Tibial artery (tissue), 4 donors: ENCODE data around the gene GABARAPL2.
A peak's percentile ranks its signal among the peaks of the same experiment; 100 is the strongest.

ENCODE experiments used
- DNase-seq, 2 donors: peaks; one replicate each; pipeline ENCODE4 v3.0.0-alpha.2; 2019
- H3K27ac ChIP-seq, 2 donors: fragments of 200-600 bp; sonication (generic) in 1 of 2; 1 replicate in 1 of 2; 2 replicates in 1 of 2; pipeline ENCODE4 v1.5.1; 2018 to 2019; ENCODE audit warnings: mild to moderate bottlenecking in 1 of 2
- H3K27me3 ChIP-seq, 2 donors: fragments of 200-600 bp; sonication (generic) in 1 of 2; one replicate each; pipeline versions ENCODE4 v1.5.1 to v1.6.0; 2016 to 2019
- H3K36me3 ChIP-seq, 3 donors: fragments of 200-600 bp; sonication (generic) in 2 of 3; one replicate each; pipeline ENCODE4 v1.5.1; 2016 to 2019; ENCODE audit warnings: mild to moderate bottlenecking in 2 of 3
- H3K4me1 ChIP-seq, 4 donors: fragments of 200-600 bp; sonication (generic) in 2 of 4; 1 replicate in 3 of 4; 2 replicates in 1 of 4; pipeline ENCODE4 v1.5.1; 2016 to 2019
- H3K4me3 ChIP-seq, 2 donors: fragments of 200-600 bp; sonication (generic) in 1 of 2; 1 replicate in 1 of 2; 2 replicates in 1 of 2; pipeline ENCODE4 v1.5.1; 2018 to 2019; ENCODE audit warnings: mild to moderate bottlenecking in 2 of 2
- H3K9me3 ChIP-seq, 3 donors: fragments of 200-600 bp; sonication (generic) in 1 of 3; one replicate each; pipeline ENCODE4 v1.5.1; 2016 to 2019
- intact Hi-C: fragments of 100-400 bp; cut with DNase I; formaldehyde crosslinking; loops from one replicate; pipeline ENCODE4 v1.15.0; 2023; ENCODE audit warnings: low total_unique reads
- TF ChIP-seq, protein P1 (sequence below), 2 experiments: fragments of 200-600 bp in 1 of 2; fragments of 450-650 bp in 1 of 2; IDR thresholded peaks; one replicate each; pipeline ENCODE4 v1.5.1; 2017 to 2019; ENCODE audit warnings: antibody characterized with exemption in 2 of 2, mild to moderate bottlenecking in 1 of 2, moderate library complexity in 1 of 2

GABARAPL2 gene

GRCh38 chr16:75529959-75530358 lies 36.2 kb upstream of the GABARAPL2 start:
- no peaks in the 10 kb centered on the region for H3K36me3 ChIP-seq
- no peak overlapping the region for H3K4me3 ChIP-seq
- TF ChIP-seq, protein P1, sequence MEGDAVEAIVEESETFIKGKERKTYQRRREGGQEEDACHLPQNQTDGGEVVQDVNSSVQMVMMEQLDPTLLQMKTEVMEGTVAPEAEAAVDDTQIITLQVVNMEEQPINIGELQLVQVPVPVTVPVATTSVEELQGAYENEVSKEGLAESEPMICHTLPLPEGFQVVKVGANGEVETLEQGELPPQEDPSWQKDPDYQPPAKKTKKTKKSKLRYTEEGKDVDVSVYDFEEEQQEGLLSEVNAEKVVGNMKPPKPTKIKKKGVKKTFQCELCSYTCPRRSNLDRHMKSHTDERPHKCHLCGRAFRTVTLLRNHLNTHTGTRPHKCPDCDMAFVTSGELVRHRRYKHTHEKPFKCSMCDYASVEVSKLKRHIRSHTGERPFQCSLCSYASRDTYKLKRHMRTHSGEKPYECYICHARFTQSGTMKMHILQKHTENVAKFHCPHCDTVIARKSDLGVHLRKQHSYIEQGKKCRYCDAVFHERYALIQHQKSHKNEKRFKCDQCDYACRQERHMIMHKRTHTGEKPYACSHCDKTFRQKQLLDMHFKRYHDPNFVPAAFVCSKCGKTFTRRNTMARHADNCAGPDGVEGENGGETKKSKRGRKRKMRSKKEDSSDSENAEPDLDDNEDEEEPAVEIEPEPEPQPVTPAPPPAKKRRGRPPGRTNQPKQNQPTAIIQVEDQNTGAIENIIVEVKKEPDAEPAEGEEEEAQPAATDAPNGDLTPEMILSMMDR (IDR thresholded peaks at IDR 0.05), result no peak
- peaks cover 0 to 4% (median 0%) of the 10 kb centered on the region in 4 donors for H3K4me1 ChIP-seq
- no peaks in the 10 kb centered on the region for H3K9me3 ChIP-seq
- DNase-seq, result no peak
- H3K27me3 ChIP-seq, result no peaks in the 10 kb centered on the region
- H3K27ac ChIP-seq, result no peak overlapping the region
- intact Hi-C loops, result no loop called here

DNA sequence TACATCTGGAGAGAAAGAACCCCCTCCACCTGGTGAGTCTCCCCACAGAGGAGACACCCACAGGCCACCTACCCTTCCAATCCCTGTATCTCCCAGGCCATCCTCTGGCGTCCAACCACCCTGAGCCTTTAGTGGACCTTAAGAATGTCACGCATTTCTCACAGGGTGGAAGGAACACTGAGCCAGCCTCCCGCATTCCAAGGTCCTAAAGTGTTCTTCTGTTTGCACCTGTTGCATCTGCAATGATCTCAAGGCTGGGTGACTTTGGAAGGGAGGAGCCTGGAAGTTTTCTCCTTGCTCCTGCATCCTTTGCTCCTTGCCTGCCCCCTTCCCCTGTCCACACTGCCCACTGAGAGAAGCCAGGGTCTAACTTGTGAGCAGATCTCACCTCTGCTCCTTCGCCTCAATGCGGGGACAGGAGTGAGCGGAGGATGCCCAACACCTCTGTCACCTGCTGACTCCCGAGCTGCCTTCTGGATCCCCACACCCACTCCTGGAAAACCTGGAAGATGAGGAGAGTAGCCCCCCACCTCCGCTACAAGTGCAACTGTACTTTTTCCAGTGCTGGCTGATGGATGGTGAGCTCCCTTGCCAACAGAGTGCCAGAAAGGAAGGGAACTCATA lies 33.9 kb upstream of the GABARAPL2 start:
- no peak overlapping the region for H3K27ac ChIP-seq
- H3K4me1 ChIP-seq, result peaks cover 0 to 9% (median 0%) of the 10 kb centered on the region in 4 donors
- intact Hi-C loops, result no loop called here
- no peaks in the 10 kb centered on the region for H3K36me3 ChIP-seq
- DNase-seq, result no peak
- H3K4me3 ChIP-seq, result no peak overlapping the region
- H3K27me3 ChIP-seq, result no peaks in the 10 kb centered on the region
- TF ChIP-seq, protein P1 (IDR thresholded peaks at IDR 0.05), result no peak
- no peaks in the 10 kb centered on the region for H3K9me3 ChIP-seq

GRCh38 chr16:75532791-75533190 lies 33.4 kb upstream of the GABARAPL2 start:
- H3K36me3 ChIP-seq, result no peaks in the 10 kb centered on the region
- peak in 1 of 2 donors; percentile 19 for DNase-seq
- H3K27me3 ChIP-seq, result no peaks in the 10 kb centered on the region
- no peaks in the 10 kb centered on the region for H3K9me3 ChIP-seq
- intact Hi-C loops, result no loop called here
- TF ChIP-seq, protein P1 (IDR thresholded peaks at IDR 0.05), result no peak
- H3K27ac ChIP-seq, result no peak overlapping the region
- H3K4me1 ChIP-seq, result peaks cover 0 to 9% (median 0%) of the 10 kb centered on the region in 4 donors
- no peak overlapping the region for H3K4me3 ChIP-seq

DNA sequence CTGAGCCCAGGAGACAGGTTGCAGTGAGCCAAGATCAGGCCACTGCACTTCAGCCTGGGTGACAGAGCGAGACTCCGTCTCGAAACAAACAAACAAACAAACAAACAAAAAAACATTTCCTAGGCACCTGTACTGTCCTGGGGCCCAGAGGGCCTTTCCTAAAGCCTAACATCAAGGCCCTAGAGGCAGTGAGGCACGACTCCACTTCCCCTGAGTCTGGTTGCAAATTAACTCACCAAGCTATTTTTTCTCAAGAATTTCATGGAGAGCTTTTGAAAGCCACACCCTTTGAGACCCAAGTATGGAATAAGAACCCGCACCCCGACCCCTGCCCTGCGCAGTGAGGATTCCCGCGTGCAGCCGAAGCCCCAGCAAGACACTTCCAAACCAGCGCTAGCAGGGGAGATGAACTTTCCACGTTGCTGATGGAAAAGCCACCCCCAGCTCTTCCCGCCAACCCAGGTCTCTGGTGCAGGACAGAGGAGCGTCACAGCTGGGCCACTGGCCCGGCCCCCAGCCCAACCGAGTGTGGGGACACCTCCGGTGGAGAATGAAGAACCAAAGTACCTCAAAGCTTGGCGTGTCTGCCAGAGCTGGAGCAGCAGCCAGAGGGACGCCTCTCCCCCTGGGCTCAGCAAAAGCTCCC lies 31.5 kb upstream of the GABARAPL2 start:
- H3K4me3 ChIP-seq, result no peak overlapping the region
- H3K36me3 ChIP-seq, result no peaks in the 10 kb centered on the region
- no peaks in the 10 kb centered on the region for H3K9me3 ChIP-seq
- H3K4me1 ChIP-seq, result peaks cover 0 to 14% (median 2%) of the 10 kb centered on the region in 4 donors
- H3K27ac ChIP-seq, result no peak overlapping the region
- TF ChIP-seq, protein P1 (IDR thresholded peaks at IDR 0.05), result no peak
- intact Hi-C loops, result no loop called here
- H3K27me3 ChIP-seq, result no peaks in the 10 kb centered on the region
- peak in 1 of 2 donors; percentile 53 for DNase-seq

- Histone ChIP-seq H3K36me3 (no peaks in the 10 kb centered on the region), H3K27me3 (no peaks in the 10 kb centered on the region), H3K9me3 (no peaks in the 10 kb centered on the region), H3K4me3 (no peak overlapping the region), H3K27ac (no peak overlapping the region), H3K4me1 (peaks cover 0 to 14% (median 2%) of the 10 kb centered on the region in 4 donors)
- intact Hi-C loops, result no loop called here
- DNase-seq, result peak in 1 of 2 donors; percentile 37
- TF ChIP-seq, protein P1 (IDR thresholded peaks at IDR 0.05), result no peak
Measured at GRCh38 chr16:75535211-75535843, 30.9 kb upstream of the GABARAPL2 start.
